Gastroesophageal sphincter (tissue), 3 donors: ENCODE results near the gene INTS13.

Source experiments
- CTCF ChIP-seq, 4 experiments: fragments of 200-600 bp in 2 of 4; fragments of 450-650 bp in 2 of 4; sonication (generic) in 1 of 4; IDR thresholded peaks; one replicate each; pipeline ENCODE4 v1.5.1; 2017 to 2019; ENCODE audit warnings: antibody characterized with exemption in 4 of 4, mild to moderate bottlenecking in 2 of 4, moderate library complexity in 2 of 4
- EP300 ChIP-seq: sonication (generic); formaldehyde crosslinking; IDR thresholded peaks from one replicate; pipeline ENCODE4 v1.6.1; 2017; ENCODE audit warnings: antibody characterized with exemption, mild to moderate bottlenecking
- POLR2A ChIP-seq, 2 donors: fragments of 450-650 bp; IDR thresholded peaks; one replicate each; pipeline ENCODE4 v1.6.1; 2017; ENCODE audit warnings: antibody characterized with exemption in 2 of 2, mild to moderate bottlenecking in 2 of 2, moderate library complexity in 1 of 2
- POLR2AphosphoS5 ChIP-seq: sonication (generic); formaldehyde crosslinking; IDR thresholded peaks from one replicate; pipeline ENCODE4 v1.6.1; 2017; ENCODE audit warnings: antibody characterized with exemption

GRCh38 chr12:26978801-26979200 is 41.0 kb upstream of the INTS13 start:
- TF ChIP-seq CTCF (IDR thresholded peaks at IDR 0.05) (no peak), POLR2AphosphoS5 (no peak), EP300 (no peak), POLR2A (IDR thresholded peaks at IDR 0.05) (no peak)
